Measurements from ENCODE around the gene TLX3.

DNA sequence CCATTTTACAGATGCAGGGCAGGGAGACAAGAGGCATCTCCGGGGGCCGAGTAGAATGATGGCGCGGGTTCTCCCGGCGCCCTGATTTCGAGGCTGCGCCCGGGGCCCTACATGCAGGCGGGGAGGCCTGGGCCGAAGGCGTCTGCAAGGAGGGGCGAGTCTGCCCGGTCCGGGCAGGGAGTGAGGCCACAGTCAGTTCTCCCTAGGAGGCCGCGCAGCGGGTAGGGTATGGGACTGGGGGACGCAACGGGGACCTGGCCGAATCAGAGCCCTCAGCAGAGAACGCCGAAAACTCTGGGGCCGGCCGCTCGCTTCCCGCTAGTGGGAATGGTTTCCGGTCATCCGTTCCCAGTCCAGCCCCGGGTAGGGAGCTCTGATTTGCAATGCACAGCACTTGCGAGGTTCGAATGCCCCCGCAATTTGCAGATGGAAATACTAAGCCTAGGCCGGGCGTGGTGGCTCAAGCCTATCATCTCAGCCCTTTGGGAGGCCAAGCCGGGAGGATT lies 6.4 kb downstream of the TLX3 start:
- TF ChIP-seq EP300 (IDR thresholded peaks at IDR 0.05) (no peak), POLR2A (IDR thresholded peaks at IDR 0.05) (no peak), POLR2AphosphoS5 (IDR thresholded peaks at IDR 0.05) (no peak)
- TF ChIP-seq, protein P1, sequence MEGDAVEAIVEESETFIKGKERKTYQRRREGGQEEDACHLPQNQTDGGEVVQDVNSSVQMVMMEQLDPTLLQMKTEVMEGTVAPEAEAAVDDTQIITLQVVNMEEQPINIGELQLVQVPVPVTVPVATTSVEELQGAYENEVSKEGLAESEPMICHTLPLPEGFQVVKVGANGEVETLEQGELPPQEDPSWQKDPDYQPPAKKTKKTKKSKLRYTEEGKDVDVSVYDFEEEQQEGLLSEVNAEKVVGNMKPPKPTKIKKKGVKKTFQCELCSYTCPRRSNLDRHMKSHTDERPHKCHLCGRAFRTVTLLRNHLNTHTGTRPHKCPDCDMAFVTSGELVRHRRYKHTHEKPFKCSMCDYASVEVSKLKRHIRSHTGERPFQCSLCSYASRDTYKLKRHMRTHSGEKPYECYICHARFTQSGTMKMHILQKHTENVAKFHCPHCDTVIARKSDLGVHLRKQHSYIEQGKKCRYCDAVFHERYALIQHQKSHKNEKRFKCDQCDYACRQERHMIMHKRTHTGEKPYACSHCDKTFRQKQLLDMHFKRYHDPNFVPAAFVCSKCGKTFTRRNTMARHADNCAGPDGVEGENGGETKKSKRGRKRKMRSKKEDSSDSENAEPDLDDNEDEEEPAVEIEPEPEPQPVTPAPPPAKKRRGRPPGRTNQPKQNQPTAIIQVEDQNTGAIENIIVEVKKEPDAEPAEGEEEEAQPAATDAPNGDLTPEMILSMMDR (IDR thresholded peaks at IDR 0.05), result no peak

All from suprapubic skin (tissue), 4 donors.